H9 (cell line): Measurements from ENCODE around the gene NDRG2. TPM values are rescaled to one million over a fixed set of nuclear protein-coding genes. Genes with fewer than 3 reads are reported as not detected.

ENCODE experiments used
- DNase-seq: peaks from one replicate; pipeline ENCODE4 v3.0.0-alpha.2; 2017
- H2AFZ ChIP-seq: one replicate; pipeline ENCODE4 v1.6.1; 2013; ENCODE audit warnings: mild to moderate bottlenecking, low read length, control low read depth, moderate library complexity
- H2AK5ac ChIP-seq: 2 replicates; pipeline ENCODE4 v1.6.1; 2013; ENCODE audit warnings: low read length, control low read depth, mixed read lengths; ENCODE audit not compliant: insufficient read length
- H2BK120ac ChIP-seq: one replicate; pipeline ENCODE4 v1.6.1; 2013; ENCODE audit warnings: low read depth, mild to moderate bottlenecking, low read length, control low read depth, inconsistent platforms; ENCODE audit not compliant: poor library complexity, severe bottlenecking
- H2BK12ac ChIP-seq: 2 replicates; pipeline ENCODE4 v1.6.1; 2013; ENCODE audit warnings: low read length, control low read depth, mixed read lengths, low read depth; ENCODE audit not compliant: insufficient read length
- H2BK15ac ChIP-seq: 2 replicates; pipeline ENCODE4 v1.6.1; 2013; ENCODE audit warnings: low read depth, low read length, control low read depth
- H2BK20ac ChIP-seq: one replicate; pipeline ENCODE4 v1.6.1; 2013; ENCODE audit warnings: low read depth, mild to moderate bottlenecking, low read length, control low read depth, inconsistent platforms; ENCODE audit not compliant: poor library complexity, severe bottlenecking
- H2BK5ac ChIP-seq: 2 replicates; pipeline ENCODE4 v1.6.1; 2013; ENCODE audit warnings: low read length, control low read depth, mixed read lengths; ENCODE audit not compliant: insufficient read length
- H3K14ac ChIP-seq: 2 replicates; pipeline ENCODE4 v1.6.1; 2013; ENCODE audit warnings: low read length, control low read depth; ENCODE audit not compliant: insufficient read depth
- H3K18ac ChIP-seq: 2 replicates; pipeline ENCODE4 v1.6.1; 2013; ENCODE audit warnings: low read depth, mild to moderate bottlenecking, mixed read lengths, low read length, control low read depth; ENCODE audit not compliant: insufficient read length
- H3K23ac ChIP-seq: 2 replicates; pipeline ENCODE4 v1.6.1; 2013; ENCODE audit warnings: low read length, control low read depth, mixed read lengths, low read depth; ENCODE audit not compliant: insufficient read length
- H3K23me2 ChIP-seq: 2 replicates; pipeline ENCODE4 v1.6.1; 2013; ENCODE audit warnings: low read depth, mild to moderate bottlenecking, mixed read lengths, low read length, control low read depth; ENCODE audit not compliant: insufficient read length, poor library complexity, severe bottlenecking
- H3K27ac ChIP-seq: 2 replicates; pipeline ENCODE4 v1.5.1; 2013; ENCODE audit warnings: low read length, control low read depth, mixed read lengths, low read depth; ENCODE audit not compliant: insufficient read length
- H3K27me3 ChIP-seq: 2 replicates; pipeline ENCODE4 v1.6.1; 2013; ENCODE audit warnings: low read length, control low read depth, inconsistent platforms; ENCODE audit not compliant: insufficient read depth
- H3K4ac ChIP-seq: 2 replicates; pipeline ENCODE4 v1.6.1; 2013; ENCODE audit warnings: low read depth, mild to moderate bottlenecking, control low read depth, inconsistent platforms, low read length, moderate library complexity
- H3K4me1 ChIP-seq: 2 replicates; pipeline ENCODE4 v1.6.1; 2013; ENCODE audit warnings: low read length, control low read depth, inconsistent platforms; ENCODE audit not compliant: insufficient read depth
- H3K4me2 ChIP-seq: 2 replicates; pipeline ENCODE4 v1.6.1; 2013; ENCODE audit warnings: low read length, control low read depth, mixed read lengths; ENCODE audit not compliant: insufficient read length, insufficient read depth
- H3K56ac ChIP-seq: 2 replicates; pipeline ENCODE4 v1.6.1; 2013; ENCODE audit warnings: low read depth, mild to moderate bottlenecking, mixed read lengths, low read length, control low read depth; ENCODE audit not compliant: insufficient read length
- H3K79me1 ChIP-seq: 2 replicates; pipeline ENCODE4 v1.6.1; 2013; ENCODE audit warnings: low read depth, mild to moderate bottlenecking, moderate library complexity, low read length, control low read depth, inconsistent platforms; ENCODE audit not compliant: insufficient read depth, poor library complexity, severe bottlenecking
- H3K79me2 ChIP-seq: 2 replicates; pipeline ENCODE4 v1.6.1; 2013; ENCODE audit warnings: low read length, control low read depth, inconsistent platforms; ENCODE audit not compliant: insufficient read depth
- H3K9ac ChIP-seq: 2 replicates; pipeline ENCODE4 v1.6.1; 2013; ENCODE audit warnings: low read length, control low read depth, mixed read lengths; ENCODE audit not compliant: insufficient read length; ENCODE audit errors: extremely low read depth
- H3K9me3 ChIP-seq: one replicate; pipeline ENCODE4 v1.6.1; 2013; ENCODE audit warnings: low read depth, low read length, inconsistent platforms; ENCODE audit not compliant: control insufficient read depth
- H3T11ph ChIP-seq: one replicate; pipeline ENCODE4 v1.6.1; 2013; ENCODE audit warnings: mild to moderate bottlenecking, low read length, control low read depth, inconsistent platforms
- H4K20me1 ChIP-seq: one replicate; pipeline ENCODE4 v1.6.1; 2013; ENCODE audit not compliant: control insufficient read depth, insufficient read length, insufficient read depth
- H4K5ac ChIP-seq: 2 replicates; pipeline ENCODE4 v1.6.1; 2013; ENCODE audit warnings: low read depth, mild to moderate bottlenecking, mixed read lengths, low read length, control low read depth; ENCODE audit not compliant: insufficient read length
- H4K8ac ChIP-seq: replicated peaks from 2 replicates; pipeline ENCODE4 v1.6.1; 2013; ENCODE audit warnings: low read length, control low read depth, mixed read lengths, low read depth; ENCODE audit not compliant: insufficient read length
- H4K91ac ChIP-seq: 2 replicates; pipeline ENCODE4 v1.6.1; 2013; ENCODE audit warnings: low read depth, mild to moderate bottlenecking, moderate library complexity, mixed read lengths, low read length, control low read depth; ENCODE audit not compliant: insufficient read length
- H3K27ac Mint-ChIP-seq, 3 experiments: 2 replicates in 2 of 3; 3 replicates in 1 of 3; pipeline ENCODE4 v1.8.0; 2020 to 2021; ENCODE audit warnings: mixed read lengths in 3 of 3, mild to moderate bottlenecking in 1 of 3, moderate library complexity in 1 of 3
- H3K27me3 Mint-ChIP-seq: 2 replicates; pipeline ENCODE4 v1.8.0; 2021; ENCODE audit warnings: low read depth, mild to moderate bottlenecking, moderate library complexity, mixed read lengths
- H3K36me3 Mint-ChIP-seq, 3 experiments: 2 replicates in 2 of 3; 3 replicates in 1 of 3; pipeline ENCODE4 v1.8.0; 2020 to 2021; ENCODE audit warnings: low read depth in 3 of 3, mixed read lengths in 3 of 3; ENCODE audit not compliant: insufficient read depth in 1 of 3
- H3K4me1 Mint-ChIP-seq, 2 experiments: 2 replicates each; pipeline ENCODE4 v1.8.0; 2020; ENCODE audit warnings: mixed read lengths in 2 of 2
- H3K4me3 Mint-ChIP-seq, 2 experiments: 2 replicates in 1 of 2; 3 replicates in 1 of 2; pipeline ENCODE4 v1.8.0; 2020 to 2021; ENCODE audit warnings: mild to moderate bottlenecking in 2 of 2, mixed read lengths in 2 of 2, moderate library complexity in 1 of 2
- H3K9me3 Mint-ChIP-seq, 2 experiments: 2 replicates in 1 of 2; 3 replicates in 1 of 2; pipeline ENCODE4 v1.8.0; 2020; ENCODE audit warnings: mild to moderate bottlenecking in 2 of 2, mixed read lengths in 2 of 2, moderate library complexity in 1 of 2
- CTCF ChIP-seq: fragments of 200-600 bp; sonication (generic); conservative IDR thresholded peaks from 3 replicates; pipeline ENCODE4 v1.8.0; 2021; ENCODE audit warnings: antibody characterized with exemption, mild to moderate bottlenecking
- WGBS: extraction: QIAGEN DNeasy Blood & Tissue Kit; methylation state at CpG from one replicate; pipeline ENCODE4 v1.1.7; 2013; ENCODE audit warnings: missing lambda C conversion rate, low lambda C conversion rate, mixed read lengths; ENCODE audit not compliant: insufficient read length; ENCODE audit errors: extremely low coverage; 5-methylcytosine and 5-hydroxymethylcytosine counted together
- total RNA-seq: library from RNA; stranded (reverse); gene quantifications from 2 replicates; pipeline ENCODE4 v1.2.1, GENCODE V29; 2021

The NDRG2 gene
- total RNA-seq, 1 experiment from 2014 or later: 20.6 TPM

- Histone ChIP-seq H4K91ac (no peak overlapping the region), H2BK15ac (no peak overlapping the region), H2AFZ (no peak overlapping the region), H2BK12ac (no peak overlapping the region), H3K4me1 (no peaks in the 10 kb centered on the region; the same call in 1 of the 2 replicates), H3K18ac (no peak overlapping the region), H3K27ac (no peak overlapping the region), H3K79me1 (no peaks in the 10 kb centered on the region), H4K5ac (no peak overlapping the region), H3K9me3 (no peaks in the 10 kb centered on the region), H2BK20ac (no peak overlapping the region), H2BK120ac (no peak overlapping the region), H3K4ac (no peak overlapping the region), H3K23ac (no peak overlapping the region), H4K20me1 (no peaks in the 10 kb centered on the region), H2BK5ac (no peak overlapping the region), H3K4me2 (no peak overlapping the region), H3K23me2 (peaks cover 3% of the 10 kb centered on the region), H3T11ph (no peak overlapping the region), H3K14ac (no peak overlapping the region), H3K9ac (no peak overlapping the region), H4K8ac (no peak overlapping the region), H3K56ac (no peak overlapping the region), H2AK5ac (no peak overlapping the region), H3K79me2 (no peaks in the 10 kb centered on the region), H3K27me3 (peaks cover 7% of the 10 kb centered on the region; the same call in 1 of the 2 replicates)
- Mint-ChIP-seq H3K9me3 (no peaks in the 10 kb centered on the region), H3K27ac (no peak overlapping the region; a peak in 1 of 7 replicates), H3K27me3 (peaks cover 31% of the 10 kb centered on the region), H3K4me3 (no peak overlapping the region), H3K36me3 (peaks cover 7 to 21% (median 8%) of the 10 kb centered on the region in 3 experiments; a peak in 4 of 7 replicates), H3K4me1 (peaks cover 30 to 31% of the 10 kb centered on the region in 2 experiments)
- no peak for TF ChIP-seq CTCF
- DNase-seq: no peak
- no CpG with 5 or more reads among the region's 1 CpG for WGBS
These were observed 5.5 kb downstream of the NDRG2 start for GRCh38 chr14:21019366-21019765.
